ENCODE data around the gene CAMTA1.

CAMTA1 gene

GRCh38 chr1:7511381-7511780, 726.1 kb downstream of the CAMTA1 start:
- no peak for DNase-seq (ENCODE audit: low read depth in 2 of 2)

GRCh38 chr1:7513081-7513480, 727.8 kb downstream of the CAMTA1 start:
- DNase-seq (ENCODE audit: low read depth in 2 of 2) = no peak

GRCh38 chr1:7515175-7515574, 729.9 kb downstream of the CAMTA1 start:
- DNase-seq (ENCODE audit: low read depth in 2 of 2) = no peak

- DNase-seq (ENCODE audit: low read depth in 2 of 2) = no peak
Measured at GRCh38 chr1:7515904-7516303, 730.6 kb downstream of the CAMTA1 start.

- DNase-seq (ENCODE audit: low read depth in 2 of 2) = no peak
Measured at GRCh38 chr1:7516341-7516740, 731.1 kb downstream of the CAMTA1 start.

GRCh38 chr1:7516929-7517328, 731.7 kb downstream of the CAMTA1 start:
- no peak for DNase-seq (ENCODE audit: low read depth in 2 of 2)

- DNase-seq (ENCODE audit: low read depth in 2 of 2) = no peak
Measured at GRCh38 chr1:7517611-7518330, 732.5 kb downstream of the CAMTA1 start.

GRCh38 chr1:7518411-7518810, 733.2 kb downstream of the CAMTA1 start:
- DNase-seq (ENCODE audit: low read depth in 2 of 2) = no peak

- DNase-seq (ENCODE audit: low read depth in 2 of 2) = no peak
Measured at GRCh38 chr1:7519181-7519860, 734.1 kb downstream of the CAMTA1 start.

- no peak for DNase-seq (ENCODE audit: low read depth in 2 of 2)
Measured at GRCh38 chr1:7519861-7520395, 734.7 kb downstream of the CAMTA1 start.

- no peak for DNase-seq (ENCODE audit: low read depth in 2 of 2)
Measured at GRCh38 chr1:7520496-7520895, 735.2 kb downstream of the CAMTA1 start.

- DNase-seq (ENCODE audit: low read depth in 2 of 2) = no peak
Measured at GRCh38 chr1:7524341-7525337, 739.4 kb downstream of the CAMTA1 start.

- DNase-seq (ENCODE audit: low read depth in 2 of 2) = no peak
Measured at GRCh38 chr1:7525338-7526063, 740.2 kb downstream of the CAMTA1 start.

- DNase-seq (ENCODE audit: low read depth in 2 of 2) = no peak
Measured at GRCh38 chr1:7526196-7526866, 741.1 kb downstream of the CAMTA1 start.

- no peak for DNase-seq (ENCODE audit: low read depth in 2 of 2)
Measured at GRCh38 chr1:7526867-7527732, 741.8 kb downstream of the CAMTA1 start.

- DNase-seq (ENCODE audit: low read depth in 2 of 2) = no peak
Measured at GRCh38 chr1:7527733-7528045, 742.4 kb downstream of the CAMTA1 start.

GRCh38 chr1:7528386-7529198, 743.3 kb downstream of the CAMTA1 start:
- no peak for DNase-seq (ENCODE audit: low read depth in 2 of 2)

GRCh38 chr1:7529917-7530316, 744.7 kb downstream of the CAMTA1 start:
- DNase-seq (ENCODE audit: low read depth in 2 of 2) = no peak
